HepG2 (cell line): ENCODE results near the gene ARHGAP26. TPM values are rescaled to one million over a fixed set of nuclear protein-coding genes. Genes with fewer than 3 reads are reported as not detected.

Experiments
- ATAC-seq: fragments of 200-7000 bp; cut with Tn5 transposase; 3 replicates; pipeline ENCODE4 v1.9.1; 2020; ENCODE audit warnings: mild to moderate bottlenecking, moderate library complexity
- BruUV-seq: library from RNA; stranded (reverse); fragments of 400-500 nt; replicated peaks from 2 replicates; lab custom pipeline; 2021; lab: Mats Ljungman, UMichigan
- CTCF ChIA-PET: fragments of 300-600 bp; formaldehyde crosslinking; extraction: SDS; loops from one replicate; lab custom pipeline; 2021; ENCODE audit warnings: low total read pairs, inconsistent platforms, low intra/inter-chr PET ratio; lab: Yijun Ruan, JAX
- POLR2A ChIA-PET: fragments of 350-600 bp; sonication (Branson Sonifier 250); formaldehyde crosslinking; loops from one replicate; lab custom pipeline; 2020; ENCODE audit warnings: antibody characterized with exemption, inconsistent platforms; lab: Yijun Ruan, JAX
- DNase-seq: peaks from one replicate; pipeline ENCODE4 v3.0.0-alpha.2; 2015; ENCODE audit warnings: low spot score
- FAIRE-seq: peaks from 3 replicates; lab custom pipeline; 2011; peaks lifted over from hg19 to GRCh38; lab: Jason Lieb, UNC
- H2AFZ ChIP-seq: one replicate; pipeline ENCODE4 v1.6.1; 2011; ENCODE audit warnings: low read length, inconsistent platforms
- H3K27ac ChIP-seq: fragments of 300-600 bp; 3 replicates; pipeline ENCODE4 v1.8.0; 2011; ENCODE audit warnings: mixed run types, mild to moderate bottlenecking, mixed read lengths, low read length, inconsistent platforms; ENCODE audit not compliant: insufficient read depth; ENCODE audit errors: extremely low read length
- H3K27me3 ChIP-seq, 2 experiments: fragments of 200-600 bp in 1 of 2; 2 replicates in 1 of 2; 3 replicates in 1 of 2; pipeline versions ENCODE4 v1.6.0 to v1.8.0; 2011; ENCODE audit warnings: low read length in 2 of 2, mild to moderate bottlenecking in 2 of 2, moderate library complexity in 2 of 2, inconsistent platforms in 1 of 2; ENCODE audit not compliant: insufficient read depth in 2 of 2, control insufficient read depth in 1 of 2
- H3K36me3 ChIP-seq, 2 experiments: fragments of 200-600 bp in 1 of 2; replicated peaks in 1 of 2; 2 replicates in 1 of 2; 3 replicates in 1 of 2; pipeline versions ENCODE4 v1.5.1 to v1.8.0; 2011; ENCODE audit warnings: low read length in 2 of 2, inconsistent platforms in 1 of 2; ENCODE audit not compliant: insufficient read depth in 2 of 2, control insufficient read depth in 1 of 2
- H3K4me1 ChIP-seq: 2 replicates; pipeline ENCODE4 v1.5.1; 2012; ENCODE audit warnings: low read length, inconsistent platforms; ENCODE audit not compliant: insufficient read depth
- H3K4me2 ChIP-seq: 2 replicates; pipeline ENCODE4 v1.6.0; 2011; ENCODE audit warnings: low read depth, low read length, inconsistent platforms
- H3K4me3 ChIP-seq, 3 experiments: fragments of 200-600 bp in 1 of 3; sonication (generic), shearing (Covaris generic) in 1 of 3; replicated peaks in 1 of 3; 2 replicates each; pipeline ENCODE4 v1.5.1; 2011 to 2016; ENCODE audit warnings: low read length in 3 of 3, inconsistent platforms in 2 of 3, low read depth in 2 of 3, mild to moderate bottlenecking in 2 of 3, control low read depth in 1 of 3, mixed read lengths in 1 of 3; ENCODE audit not compliant: insufficient read depth in 1 of 3
- H3K79me2 ChIP-seq: one replicate; pipeline ENCODE4 v1.6.1; 2011; ENCODE audit warnings: low read length, inconsistent platforms; ENCODE audit not compliant: insufficient read depth
- H3K9ac ChIP-seq: 2 replicates; pipeline ENCODE4 v1.6.0; 2011; ENCODE audit warnings: mild to moderate bottlenecking, low read depth, low read length, inconsistent platforms; ENCODE audit not compliant: insufficient read depth
- H3K9me3 ChIP-seq: 2 replicates; pipeline ENCODE4 v1.5.1; 2012; ENCODE audit warnings: mild to moderate bottlenecking, low read length
- H4K20me1 ChIP-seq: 2 replicates; pipeline ENCODE4 v1.6.0; 2011; ENCODE audit warnings: inconsistent platforms, mild to moderate bottlenecking, low read length, moderate library complexity; ENCODE audit not compliant: insufficient read depth
- ZFP37 ChIP-seq: sonication (generic); formaldehyde crosslinking; IDR thresholded peaks from 2 replicates; pipeline ENCODE4 v1.4.0; 2020; ENCODE audit warnings: missing genetic modification reagents, borderline replicate concordance
- ZMAT3 ChIP-seq: sonication (generic); formaldehyde crosslinking; conservative IDR thresholded peaks from 2 replicates; pipeline ENCODE4 v1.7.0; 2021; ENCODE audit warnings: missing genetic modification reagents
- ZNF12 ChIP-seq: sonication (generic); formaldehyde crosslinking; IDR thresholded peaks from 2 replicates; pipeline ENCODE4 v1.5.0; 2020; ENCODE audit warnings: missing genetic modification reagents
- ZNF292 ChIP-seq: sonication (generic); formaldehyde crosslinking; IDR thresholded peaks from 2 replicates; pipeline ENCODE4 v1.8.1; 2022; ENCODE audit warnings: mild to moderate bottlenecking, low read depth, missing genetic modification reagents, borderline replicate concordance
- WGBS: methylation state at CpG from one replicate; pipeline ENCODE4 v1.1.6; 2017; ENCODE audit warnings: low lambda C conversion rate; 5-methylcytosine and 5-hydroxymethylcytosine counted together
- in situ Hi-C: cut with HindIII; loops from 2 replicates; pipeline ENCODE4 v1.10.0; 2017; ENCODE audit warnings: low pct_unique_long_range_greater_than_20kb; ENCODE audit not compliant: extremely low pct_ligation_motif_present
- intact Hi-C: fragments of 100-400 bp; cut with micrococcal nuclease; formaldehyde crosslinking; loops from one replicate; pipeline ENCODE4 v1.10.0; 2022; ENCODE audit not compliant: unreplicated experiment
- polyA plus RNA-seq, 8 experiments: library from polyadenylated mRNA; depleted of rRNA in 3 of 8; stranded (reverse) in 7 of 8; unstranded in 1 of 8; fragments of >200 nt; fragmentation: Illumina TruSeq in 4 of 8; extraction: Trizol in 4 of 8; gene quantifications; 2 replicates each; pipeline versions ENCODE4 v1.2.1 to v1.2.3, GENCODE V29; 2011 to 2016; ENCODE audit warnings: low read depth in 4 of 8, missing spikeins in 1 of 8, mixed read lengths in 1 of 8; ENCODE audit not compliant: insufficient read depth in 1 of 8
- total RNA-seq, 5 experiments: library from RNA; depleted of rRNA; stranded (reverse); fragments of >200 nt; fragmentation: Illumina TruSeq; extraction: Trizol; gene quantifications; 2 replicates each; pipeline ENCODE4 v1.2.3, GENCODE V29; 2016; ENCODE audit warnings: low read depth in 1 of 5
- TF ChIP-seq, protein P1 (sequence below): sonication (generic); formaldehyde crosslinking; IDR thresholded peaks from 2 replicates; pipeline ENCODE4 v1.4.0; 2020; ENCODE audit warnings: missing genetic modification reagents

The ARHGAP26 gene
- total and polyA plus RNA-seq, 2 of the 13 experiments (the other 11 are each of a cell fraction or from before 2014, with no cell fraction given) = 9.6 to 18.2 TPM

DNA sequence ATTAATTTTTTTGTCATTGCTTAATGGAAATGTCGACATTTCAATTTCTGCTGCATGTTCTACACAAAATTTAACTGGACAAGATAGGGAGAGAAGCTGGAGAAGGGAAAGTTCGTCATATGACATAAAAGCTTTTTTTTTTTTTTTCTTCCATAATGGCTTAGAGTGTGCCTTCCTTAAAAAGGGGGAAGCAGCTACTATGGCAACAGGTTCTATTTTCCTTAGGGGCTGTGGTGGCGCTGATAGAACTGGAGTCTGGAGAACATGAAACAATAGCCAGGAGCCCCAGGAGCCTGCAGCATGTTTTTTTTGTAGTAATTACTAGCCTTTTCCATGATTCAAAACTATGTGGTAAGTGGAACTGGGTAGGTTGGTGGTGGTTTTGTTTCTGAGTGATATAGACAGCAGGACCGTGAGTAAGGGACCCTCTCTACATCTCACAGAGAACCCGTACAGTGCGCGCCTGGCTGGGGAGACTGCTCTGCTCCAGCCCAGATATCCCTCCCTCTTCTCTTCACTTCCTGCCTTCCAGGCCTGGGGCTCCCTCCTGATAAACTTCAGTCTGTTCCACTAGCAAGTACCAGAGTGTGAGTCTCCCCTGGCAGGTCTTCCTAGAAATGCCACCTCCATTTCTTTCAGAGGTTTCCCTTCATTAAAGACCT lies 331.7 kb downstream of the ARHGAP26 start:
- intact Hi-C loops (no loop called here), in situ Hi-C loops (no loop called here)
- no peak overlapping the region for H3K4me2 ChIP-seq
- H3K4me1 ChIP-seq = peaks cover 12% of the 10 kb centered on the region
- POLR2A ChIA-PET = no interaction called here
- H3K9ac ChIP-seq = no peak overlapping the region
- H3K27ac ChIP-seq = no peak overlapping the region
- CTCF ChIA-PET = no interaction called here
- 0 out of 5 replicates have a peak, but pooled peaks cover 0 to 3% of the 10 kb centered on the region in 2 experiments for H3K36me3 ChIP-seq
- H3K27me3 ChIP-seq = no peaks in the 10 kb centered on the region
- no TSS peak for BruUV-seq
- no peak overlapping the region for H2AFZ ChIP-seq
- H3K79me2 ChIP-seq = no peaks in the 10 kb centered on the region
- ATAC-seq (no peak), DNase-seq (no peak), FAIRE-seq (no peak)
- no peaks in the 10 kb centered on the region for H3K9me3 ChIP-seq
- 95% methylated on average over 6 of the region's 7 CpGs for WGBS
- no peaks in the 10 kb centered on the region for H4K20me1 ChIP-seq
- no peak overlapping the region for H3K4me3 ChIP-seq
- TF ChIP-seq ZNF292 (CRISPR knock-in tag) = no peak
- TF ChIP-seq ZNF12 = no peak
- TF ChIP-seq ZFP37 (CRISPR knock-in tag) = no peak
- TF ChIP-seq, all 625 proteins: peak for 0

DNA sequence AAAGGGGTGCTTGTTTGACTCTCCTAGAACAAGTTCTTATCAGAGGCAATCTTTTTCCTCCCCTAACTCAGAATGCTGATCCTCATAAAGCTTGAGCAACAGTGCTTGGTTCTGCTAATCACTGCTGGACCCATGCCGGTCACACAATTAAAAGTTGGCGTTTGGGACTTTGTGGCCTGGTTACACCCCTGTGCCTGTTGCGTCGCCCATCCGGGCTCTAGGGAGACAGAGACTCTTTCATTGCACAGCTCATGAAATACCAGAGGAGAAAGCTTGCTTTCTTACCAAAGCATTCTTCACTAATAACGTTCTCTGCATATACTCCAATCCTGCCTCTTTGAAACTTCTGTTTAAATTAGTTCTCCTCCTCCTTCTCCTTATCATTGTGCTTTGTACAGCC lies 332.2 kb downstream of the ARHGAP26 start:
- Histone ChIP-seq H2AFZ (no peak overlapping the region), H4K20me1 (no peaks in the 10 kb centered on the region), H3K4me2 (no peak overlapping the region), H3K27ac (no peak overlapping the region), H3K9me3 (no peaks in the 10 kb centered on the region), H3K9ac (no peak overlapping the region), H3K36me3 (0 out of 5 replicates have a peak, but pooled peaks cover 0 to 3% of the 10 kb centered on the region in 2 experiments), H3K4me1 (peaks cover 14% of the 10 kb centered on the region), H3K4me3 (no peak overlapping the region), H3K27me3 (no peaks in the 10 kb centered on the region), H3K79me2 (no peaks in the 10 kb centered on the region)
- no peak for ATAC-seq
- no TSS peak for BruUV-seq
- no peak for FAIRE-seq
- CTCF ChIA-PET = no interaction called here
- no peak for DNase-seq
- in situ Hi-C loops (no loop called here), intact Hi-C loops (no loop called here)
- 97% methylated on average over 6 of the region's 6 CpGs for WGBS
- TF ChIP-seq, protein P1, sequence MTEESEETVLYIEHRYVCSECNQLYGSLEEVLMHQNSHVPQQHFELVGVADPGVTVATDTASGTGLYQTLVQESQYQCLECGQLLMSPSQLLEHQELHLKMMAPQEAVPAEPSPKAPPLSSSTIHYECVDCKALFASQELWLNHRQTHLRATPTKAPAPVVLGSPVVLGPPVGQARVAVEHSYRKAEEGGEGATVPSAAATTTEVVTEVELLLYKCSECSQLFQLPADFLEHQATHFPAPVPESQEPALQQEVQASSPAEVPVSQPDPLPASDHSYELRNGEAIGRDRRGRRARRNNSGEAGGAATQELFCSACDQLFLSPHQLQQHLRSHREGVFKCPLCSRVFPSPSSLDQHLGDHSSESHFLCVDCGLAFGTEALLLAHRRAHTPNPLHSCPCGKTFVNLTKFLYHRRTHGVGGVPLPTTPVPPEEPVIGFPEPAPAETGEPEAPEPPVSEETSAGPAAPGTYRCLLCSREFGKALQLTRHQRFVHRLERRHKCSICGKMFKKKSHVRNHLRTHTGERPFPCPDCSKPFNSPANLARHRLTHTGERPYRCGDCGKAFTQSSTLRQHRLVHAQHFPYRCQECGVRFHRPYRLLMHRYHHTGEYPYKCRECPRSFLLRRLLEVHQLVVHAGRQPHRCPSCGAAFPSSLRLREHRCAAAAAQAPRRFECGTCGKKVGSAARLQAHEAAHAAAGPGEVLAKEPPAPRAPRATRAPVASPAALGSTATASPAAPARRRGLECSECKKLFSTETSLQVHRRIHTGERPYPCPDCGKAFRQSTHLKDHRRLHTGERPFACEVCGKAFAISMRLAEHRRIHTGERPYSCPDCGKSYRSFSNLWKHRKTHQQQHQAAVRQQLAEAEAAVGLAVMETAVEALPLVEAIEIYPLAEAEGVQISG = no peak
- no peak for TF ChIP-seq ZMAT3 (CRISPR knock-in tag)
- POLR2A ChIA-PET = no interaction called here
